Activated effector memory CD4-positive, alpha-beta T cell treated with Interleukin-2 at 50 U/mL for 16 hours (primary cell): ENCODE measurements around the gene SPRED3.

Experiments
- DNase-seq: peaks from one replicate; pipeline ENCODE4 v3.0.0-alpha.2; 2020

Gene SPRED3

DNA sequence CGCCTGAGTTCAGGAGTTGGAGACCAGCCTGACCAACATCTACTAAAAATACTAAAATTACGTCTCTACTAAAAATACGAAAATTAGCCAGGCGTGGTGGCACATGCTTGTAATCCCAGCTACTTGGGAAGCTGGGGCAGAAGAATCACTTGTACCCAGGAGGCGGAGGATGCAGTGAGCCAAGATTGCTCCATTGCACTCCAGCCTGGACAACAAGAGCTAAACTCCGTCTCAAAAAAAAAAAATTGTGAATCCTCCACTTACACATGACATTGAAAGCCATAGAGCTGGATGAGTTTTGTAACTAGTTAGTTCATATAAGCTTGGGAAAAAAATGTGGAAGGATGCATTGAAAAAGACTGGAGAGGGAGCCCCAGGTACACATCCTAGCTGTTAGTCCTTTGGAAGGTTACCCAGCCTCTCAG lies 14.6 kb upstream of the SPRED3 start:
- DNase-seq: no peak

DNA sequence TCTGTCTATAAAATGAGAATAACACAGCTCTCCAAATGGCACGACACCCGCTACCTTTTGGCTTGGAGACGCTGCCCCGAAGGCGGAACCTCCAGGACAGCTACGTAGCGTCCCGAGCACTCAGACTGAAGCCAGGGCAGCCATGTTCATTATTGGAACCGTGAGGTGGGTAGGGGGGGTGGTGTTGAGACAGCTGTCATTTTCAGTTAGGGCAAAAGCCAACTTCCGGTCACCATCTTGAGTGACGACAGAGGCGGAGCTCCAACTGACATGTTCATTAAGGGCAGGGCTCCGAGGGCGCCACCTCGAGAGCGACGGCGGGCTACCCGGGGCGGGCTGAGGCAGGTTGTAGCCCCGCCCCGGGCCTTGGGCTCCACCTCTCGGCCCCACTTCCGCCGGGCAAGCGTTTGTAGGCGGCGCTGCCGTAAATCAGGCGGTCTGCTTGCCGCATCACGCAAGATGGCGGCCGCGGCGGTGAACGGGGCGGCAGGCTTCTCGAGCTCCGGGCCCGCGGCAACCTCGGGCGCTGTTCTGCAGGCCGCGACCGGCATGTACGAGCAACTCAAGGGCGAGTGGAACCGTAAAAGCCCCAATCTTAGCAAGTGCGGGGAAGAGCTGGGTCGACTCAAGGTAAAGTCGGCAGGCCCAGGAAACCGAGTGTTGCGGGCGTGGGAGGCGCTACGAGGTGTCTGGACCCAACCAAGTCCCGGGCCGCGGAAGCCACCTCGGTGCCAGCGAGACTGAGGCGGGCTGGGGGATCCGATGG lies 14.0 kb upstream of the SPRED3 start, which contains the start of gene PSMD8:
Gene PSMD8, plus strand, starts transcription at position 240 of the 766 bp plus-strand sequence. Its CDS starts 31 bp downstream, at position 271.
- DNase-seq: peak; percentile 98

DNA sequence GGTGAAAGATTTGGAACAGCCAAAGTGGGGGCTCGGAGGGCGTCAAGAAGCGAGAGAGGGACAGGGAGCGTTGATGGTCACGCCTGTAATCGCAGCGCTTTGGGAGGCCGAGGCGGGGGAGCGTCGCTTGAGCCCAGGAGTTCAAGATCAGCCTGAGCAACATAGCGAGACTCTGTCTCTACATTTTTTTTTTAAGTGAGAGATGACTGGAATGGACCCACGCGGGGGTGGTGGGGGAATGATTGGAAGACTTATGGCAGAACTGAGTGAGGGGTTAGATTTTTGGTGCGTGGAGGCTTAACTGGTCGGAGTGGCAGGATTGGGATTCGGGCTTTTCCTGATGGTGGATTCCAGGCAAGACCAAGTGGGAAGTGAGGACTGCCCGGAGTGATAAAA lies 13.4 kb upstream of the SPRED3 start:
- DNase-seq: no peak

DNA sequence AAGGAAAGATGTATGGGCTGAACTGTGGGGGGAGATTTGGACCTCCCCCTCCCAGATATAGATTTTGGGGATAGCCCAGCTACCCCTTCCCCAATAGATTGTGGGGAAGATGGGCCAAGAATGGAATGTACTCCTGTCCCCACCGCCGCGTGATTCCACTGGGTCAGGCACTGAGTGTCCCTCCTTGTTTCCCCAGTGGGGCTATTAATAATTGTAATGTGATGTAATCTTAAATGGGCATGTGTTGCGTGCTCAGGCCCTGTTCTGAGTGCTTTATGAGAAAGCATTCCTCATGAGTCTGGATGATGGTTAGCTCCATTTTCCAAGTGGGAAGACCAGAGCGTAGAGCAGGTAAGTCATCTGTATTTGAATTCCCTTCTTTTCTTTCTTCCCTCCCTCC lies 12.7 kb upstream of the SPRED3 start:
- no peak for DNase-seq

DNA sequence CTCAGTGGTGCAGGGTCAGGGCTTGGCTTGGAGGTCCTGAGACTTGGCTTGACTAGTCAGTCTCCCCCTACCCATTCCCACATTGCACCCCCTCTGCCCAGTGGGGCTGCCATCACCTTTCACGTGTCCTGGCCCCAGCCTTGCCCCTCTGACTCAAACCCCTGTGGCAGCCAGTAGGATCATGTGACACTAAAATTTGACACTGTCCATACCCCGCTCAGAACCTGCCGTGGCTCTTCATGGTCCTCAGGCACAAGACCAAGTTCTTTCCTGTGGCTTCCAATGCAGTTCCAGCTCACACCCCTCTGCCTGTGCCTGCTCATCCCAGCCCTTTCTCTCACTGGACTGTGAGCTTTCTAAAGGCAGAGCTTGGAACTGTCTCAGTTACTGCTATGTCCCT lies 11.9 kb upstream of the SPRED3 start:
- DNase-seq: no peak

DNA sequence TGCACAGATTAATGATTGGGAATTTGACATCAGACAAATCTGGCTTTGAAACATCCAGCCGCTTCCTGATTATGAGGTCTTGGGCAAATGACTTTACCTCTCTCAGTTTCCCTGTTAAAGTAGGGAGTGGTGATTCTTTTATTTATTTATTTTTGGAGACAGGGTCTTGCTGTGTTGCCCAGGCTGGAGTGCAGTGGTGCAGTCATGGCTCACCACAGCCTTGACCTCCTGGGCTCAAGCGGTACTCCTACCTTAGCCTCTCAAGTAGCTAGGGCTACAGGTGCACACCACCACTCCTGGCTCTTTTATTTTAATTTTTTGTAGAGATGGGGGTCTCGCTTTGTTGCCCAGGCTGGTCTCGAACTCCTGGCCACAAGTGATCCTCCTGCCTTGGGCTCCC lies 11.4 kb upstream of the SPRED3 start:
- DNase-seq: no peak

DNA sequence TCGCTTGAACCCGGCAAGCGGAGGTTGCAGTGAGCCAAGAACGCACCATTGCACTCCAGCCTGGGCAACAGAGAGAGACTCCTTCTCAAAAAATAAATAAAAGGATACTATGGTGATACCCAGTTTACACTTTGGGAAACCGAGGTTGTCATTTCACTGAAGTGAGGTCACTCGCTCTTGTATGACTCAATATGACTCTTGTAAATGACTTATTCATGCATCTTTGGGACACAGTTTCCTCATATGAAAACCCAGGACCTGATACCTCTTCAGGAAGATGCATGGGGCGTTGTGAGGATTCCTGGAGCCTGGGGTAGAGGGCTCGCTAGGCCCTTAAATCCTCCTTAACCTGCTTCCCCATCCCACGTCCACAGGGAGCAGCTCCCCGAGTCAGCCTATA lies 9.6 kb upstream of the SPRED3 start:
- DNase-seq: no peak

DNA sequence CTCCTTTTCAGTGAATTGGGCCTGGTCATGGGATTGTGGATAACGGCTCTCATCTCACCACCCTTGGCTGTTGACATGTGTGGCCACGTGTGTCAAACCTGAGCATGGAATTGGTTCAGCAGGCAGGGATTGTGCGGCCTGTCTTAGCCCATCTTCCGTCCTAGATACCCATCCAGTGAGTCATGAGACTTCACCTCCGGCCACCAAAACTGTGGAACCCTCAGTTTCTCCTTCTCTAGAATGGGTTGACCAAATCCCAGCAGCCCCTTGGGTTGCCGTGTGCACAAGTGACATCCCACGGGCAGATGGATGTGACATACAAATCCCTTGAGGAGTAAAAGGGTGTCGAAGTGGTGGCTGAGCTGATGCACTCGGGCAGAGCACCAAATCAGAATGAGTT lies 7.4 kb upstream of the SPRED3 start:
- no peak for DNase-seq

DNA sequence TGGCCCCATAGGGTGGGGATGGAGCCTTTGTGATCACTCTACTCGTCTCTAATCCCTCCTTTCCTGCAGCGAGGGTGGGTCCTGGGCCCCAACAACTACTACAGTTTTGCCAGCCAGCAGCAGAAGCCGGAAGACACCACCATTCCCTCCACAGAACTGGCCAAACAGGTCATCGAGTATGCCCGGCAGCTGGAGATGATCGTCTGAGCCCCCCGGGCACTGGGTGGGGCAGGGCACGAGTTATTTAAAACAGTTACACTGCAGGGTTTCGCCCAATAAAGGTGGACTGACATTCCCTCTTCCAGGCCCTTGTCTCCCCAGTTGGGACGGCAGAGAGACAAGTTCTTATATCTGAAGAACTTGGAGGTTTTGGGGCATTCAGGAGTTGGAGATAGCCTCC lies 5.3 kb upstream of the SPRED3 start:
- DNase-seq: no peak

DNA sequence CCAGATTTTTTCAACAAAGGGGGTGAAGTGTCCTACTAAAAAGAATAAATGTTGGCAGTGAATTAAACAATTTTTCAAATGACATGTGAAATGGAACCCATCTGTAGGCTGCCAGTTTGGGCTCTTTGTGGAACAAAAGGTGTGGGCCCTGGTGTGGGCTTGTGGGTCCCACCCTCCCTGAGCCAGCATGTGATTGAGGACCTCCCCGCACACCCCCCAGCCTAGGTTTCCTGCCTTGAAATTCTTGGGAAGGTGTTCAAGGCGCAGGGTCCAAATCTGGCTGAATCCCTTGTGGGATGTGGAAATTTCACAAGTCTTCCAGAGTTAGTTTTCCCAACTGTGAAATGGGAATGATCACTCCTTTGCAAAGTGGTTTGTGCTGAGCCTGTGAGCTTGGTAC lies 4.8 kb upstream of the SPRED3 start:
- DNase-seq: no peak

DNA sequence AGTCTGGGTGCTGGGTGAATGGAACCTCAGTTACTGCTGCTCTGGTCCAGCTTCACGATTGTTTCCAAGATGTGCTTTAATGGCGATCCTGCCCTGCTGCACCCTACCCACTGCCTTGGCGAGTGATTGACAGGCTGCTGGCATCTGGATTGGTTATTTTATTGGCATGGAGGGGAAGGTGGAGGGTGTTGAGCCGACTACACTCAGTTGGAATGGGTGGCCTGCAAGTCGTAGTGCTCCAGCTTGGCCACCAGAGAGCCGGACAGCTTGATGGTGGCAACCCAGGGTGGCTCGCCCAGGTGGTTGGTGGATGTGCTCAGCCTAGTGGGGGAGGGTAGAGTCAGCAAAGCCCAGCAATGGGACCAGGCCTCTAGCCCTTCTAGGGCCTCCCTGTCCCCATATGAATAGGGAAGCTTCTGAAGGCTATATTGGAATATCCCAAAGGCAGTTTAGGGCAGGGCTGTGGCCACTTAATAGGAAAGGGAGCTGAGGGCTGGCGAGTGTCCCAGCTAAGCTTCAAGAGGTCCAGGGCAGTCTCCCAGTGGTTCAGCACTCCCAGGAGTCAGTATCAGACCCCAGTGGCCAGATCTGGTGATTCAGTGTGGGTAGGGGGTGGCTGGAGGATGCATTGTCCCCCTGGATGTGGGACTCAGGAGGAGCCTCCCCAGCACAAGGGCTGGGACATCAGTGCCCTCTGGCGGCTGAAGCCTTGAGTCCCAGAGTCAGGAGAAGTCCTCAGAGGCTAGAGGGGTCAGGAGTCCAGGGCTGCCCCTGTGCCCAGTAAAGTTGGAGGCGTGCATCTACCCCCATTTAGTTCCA lies 4.1 kb upstream of the SPRED3 start:
- no peak for DNase-seq

DNA sequence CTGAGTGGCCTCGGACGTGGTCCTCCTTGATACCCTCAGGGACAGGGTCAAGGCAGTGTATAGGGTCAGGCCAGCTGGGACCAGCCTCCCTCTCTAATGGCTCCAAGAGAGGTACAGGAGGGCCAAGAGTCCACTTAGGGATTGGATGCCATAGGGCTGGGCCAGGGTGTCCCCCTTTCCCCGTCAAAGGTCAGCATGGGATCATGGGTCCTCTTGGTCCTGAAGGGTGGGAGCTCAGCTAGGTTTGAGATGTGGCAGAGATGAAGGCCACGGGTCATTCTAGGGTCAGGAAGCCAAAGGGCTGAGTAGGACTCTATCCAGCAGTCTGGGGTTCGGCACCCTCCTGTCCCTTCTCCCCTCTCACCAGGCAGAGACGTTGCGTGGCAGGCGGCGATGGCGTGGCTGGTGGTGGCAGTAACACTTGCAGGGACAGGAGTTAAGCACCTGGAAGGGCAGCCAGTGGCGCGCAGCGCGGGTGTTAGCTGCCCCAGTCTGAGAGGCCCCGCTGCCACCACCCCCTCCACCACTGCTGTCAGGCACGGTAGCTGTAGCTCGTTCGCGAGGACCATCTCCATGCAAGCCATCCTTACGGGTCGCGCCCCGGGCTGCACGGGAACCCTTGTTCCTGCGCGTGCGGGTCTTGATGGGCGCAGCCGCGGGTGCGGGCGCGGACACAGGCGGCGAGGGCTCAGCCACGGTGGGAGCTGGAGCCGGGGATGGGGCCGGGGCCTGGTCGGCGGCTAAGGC lies 3.3 kb upstream of the SPRED3 start:
- no peak for DNase-seq

DNA sequence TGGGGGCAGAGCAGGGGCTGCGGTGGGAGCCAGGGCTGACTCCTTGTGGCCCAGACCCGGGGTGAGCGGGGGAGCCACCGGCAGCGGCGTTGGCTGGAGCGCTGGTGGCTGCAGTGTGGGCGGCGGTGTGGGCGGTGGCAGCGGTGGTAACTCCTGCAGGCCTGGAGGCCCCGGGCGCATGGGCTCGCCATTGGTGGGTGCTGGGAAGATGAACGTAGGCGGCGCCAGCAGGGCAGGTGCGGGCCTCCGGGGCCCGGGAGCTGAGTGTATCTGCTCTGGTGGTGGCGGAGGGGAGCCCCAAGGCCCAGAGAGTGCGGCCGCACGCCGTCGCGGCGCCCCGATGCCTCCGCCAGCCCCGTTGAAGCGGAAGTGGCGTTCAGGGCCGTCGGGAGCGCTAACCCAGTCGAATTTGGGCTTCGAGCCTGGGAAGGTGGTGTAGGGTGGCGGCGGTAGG lies 2.7 kb upstream of the SPRED3 start:
- no peak for DNase-seq

DNA sequence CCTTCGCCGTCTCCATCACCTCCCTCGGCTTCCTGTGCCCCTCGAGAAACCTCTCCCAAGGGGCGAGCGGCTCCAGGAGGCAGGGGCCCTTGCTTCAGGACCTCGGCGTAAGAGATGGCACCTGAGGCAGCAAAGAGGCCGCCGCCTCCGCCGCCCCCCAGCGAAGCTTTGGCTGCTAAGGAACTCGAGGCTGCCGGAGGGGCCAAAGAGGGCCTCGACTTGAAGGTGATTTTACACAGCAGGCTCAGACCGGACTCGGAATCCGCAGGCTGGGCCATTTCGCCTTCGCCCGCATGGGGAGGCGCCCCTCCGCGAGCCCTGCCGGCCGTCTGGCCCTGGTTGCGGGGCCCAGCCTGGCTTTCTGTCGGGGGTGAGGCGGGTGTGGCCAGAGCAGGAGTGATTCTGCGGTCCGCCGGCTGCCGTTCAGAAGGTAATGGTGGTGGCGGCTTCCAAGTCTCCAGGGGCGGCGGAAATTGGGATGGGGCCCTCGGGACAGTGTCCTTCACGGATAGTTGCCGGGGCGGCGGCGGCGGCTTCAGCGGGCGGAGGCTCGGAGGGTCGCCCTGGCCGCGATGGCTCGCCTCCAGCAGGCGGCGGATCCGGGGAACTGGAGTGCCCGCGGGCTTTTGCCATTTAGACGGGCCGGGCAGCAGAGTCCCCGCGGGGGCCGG lies 2.1 kb upstream of the SPRED3 start:
- no peak for DNase-seq

DNA sequence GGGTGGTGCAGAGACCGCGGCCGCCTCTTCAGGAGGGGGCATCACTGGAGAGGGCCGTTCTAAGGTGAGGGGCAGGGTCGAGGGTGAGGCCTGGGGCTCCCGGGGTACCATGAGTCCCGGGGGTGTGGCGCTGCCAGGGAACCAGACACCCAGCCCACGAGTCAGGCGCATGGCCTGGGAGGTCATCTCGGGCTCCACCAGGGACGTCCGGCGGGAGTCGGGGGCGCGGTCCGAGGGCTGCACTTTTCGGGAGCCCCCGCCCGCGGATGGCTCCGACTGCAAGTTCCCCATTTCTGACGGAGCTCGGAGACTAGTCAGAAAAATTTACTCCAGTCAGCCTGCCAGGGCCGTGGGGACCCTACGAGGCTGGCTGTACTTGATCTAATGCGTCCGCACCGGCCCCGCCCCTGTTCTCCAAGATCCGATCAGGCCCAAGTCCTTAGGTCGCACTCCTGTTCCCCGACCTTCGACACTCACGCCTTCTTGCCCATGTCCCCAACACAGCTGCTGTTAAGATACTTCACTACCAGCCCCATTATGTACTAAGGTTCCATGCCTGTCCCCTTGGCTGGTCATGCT lies 1.4 kb upstream of the SPRED3 start:
- DNase-seq: no peak

DNA sequence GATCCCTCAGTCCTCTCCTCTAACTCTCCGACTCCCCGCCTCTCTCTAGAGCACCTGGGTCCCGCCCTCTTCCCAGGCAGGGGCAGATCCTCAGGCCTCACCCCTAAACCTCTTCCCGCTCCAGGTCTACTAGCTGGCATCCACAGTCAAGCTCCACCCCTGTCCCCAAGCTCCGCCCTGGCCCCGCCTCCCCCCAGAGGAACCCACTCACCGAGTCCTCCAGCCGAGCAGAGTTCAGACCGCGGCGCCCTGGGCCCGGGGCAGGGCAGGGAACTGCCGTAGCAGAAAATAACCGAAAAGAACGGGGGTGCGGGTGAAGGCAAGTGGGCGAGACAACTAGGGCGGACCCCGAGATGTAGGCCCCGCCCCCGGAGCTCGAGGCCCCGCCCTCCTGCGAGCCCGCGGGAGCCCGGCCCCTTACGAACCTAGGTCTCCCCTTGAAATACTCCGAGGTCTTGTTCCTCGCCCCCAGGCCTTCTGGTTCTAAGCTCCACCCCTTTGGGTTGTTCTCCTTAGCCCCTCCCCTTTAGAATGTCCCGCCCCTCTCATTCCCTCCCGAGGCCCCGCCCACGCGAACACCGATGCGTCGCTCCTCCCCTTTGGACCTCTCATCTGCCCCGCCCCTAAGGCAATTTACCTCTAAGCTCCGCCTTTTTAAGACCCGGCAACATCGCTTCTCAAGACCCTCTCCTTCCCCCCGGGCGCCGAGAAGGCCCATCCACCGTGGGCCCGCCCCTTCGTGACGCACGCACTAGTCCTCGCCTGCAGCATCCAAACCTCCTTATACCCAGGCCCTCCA lies 748 bp upstream of the SPRED3 start, which contains the start of gene GGN:
Gene GGN, minus strand, starts transcription at position 485 of the 799 bp plus-strand sequence. CDS start 773 bp downstream, outside the sequence.
- DNase-seq: peak; percentile 68

DNA sequence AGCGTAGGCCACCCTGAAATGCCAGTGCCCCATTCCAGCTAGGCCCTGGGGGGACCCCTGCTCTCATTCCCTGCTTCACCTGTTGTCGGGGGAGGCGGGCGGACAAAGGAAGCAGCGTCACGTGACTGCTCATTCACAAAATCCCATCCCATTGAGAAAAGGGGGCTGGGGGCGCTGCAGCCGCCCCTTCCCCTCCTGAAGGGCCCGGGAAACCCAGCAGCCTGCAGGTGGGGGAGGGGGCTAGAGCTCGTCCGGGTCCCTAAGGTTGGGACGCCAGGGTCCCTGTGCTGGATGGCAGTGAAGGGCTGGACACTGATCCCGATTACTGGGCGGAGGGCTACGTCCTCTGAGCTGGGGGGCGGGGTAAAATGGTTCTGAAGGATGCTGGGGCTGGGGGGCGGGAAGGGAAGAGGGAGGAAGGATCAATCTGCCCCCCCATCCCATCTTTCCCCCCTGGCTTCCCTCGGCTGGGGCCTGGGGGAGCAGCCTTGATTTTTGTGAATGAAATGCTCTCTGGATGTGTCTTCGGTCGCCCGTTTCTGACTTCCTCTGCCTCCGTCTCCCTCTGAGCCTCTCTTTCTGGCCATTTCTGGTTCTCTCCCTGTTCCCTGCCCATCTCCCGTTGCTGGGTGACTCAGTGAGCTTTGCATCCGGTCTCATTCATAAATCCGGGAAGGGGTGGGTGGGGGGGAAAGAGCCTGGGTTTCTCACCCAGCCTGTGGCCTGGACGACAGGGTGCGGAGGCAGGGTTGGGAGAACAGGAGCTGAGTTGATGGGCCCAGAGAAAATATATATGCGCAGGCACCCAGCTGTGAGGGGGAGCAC lies 816 bp downstream of the SPRED3 start:
- DNase-seq: no peak

DNA sequence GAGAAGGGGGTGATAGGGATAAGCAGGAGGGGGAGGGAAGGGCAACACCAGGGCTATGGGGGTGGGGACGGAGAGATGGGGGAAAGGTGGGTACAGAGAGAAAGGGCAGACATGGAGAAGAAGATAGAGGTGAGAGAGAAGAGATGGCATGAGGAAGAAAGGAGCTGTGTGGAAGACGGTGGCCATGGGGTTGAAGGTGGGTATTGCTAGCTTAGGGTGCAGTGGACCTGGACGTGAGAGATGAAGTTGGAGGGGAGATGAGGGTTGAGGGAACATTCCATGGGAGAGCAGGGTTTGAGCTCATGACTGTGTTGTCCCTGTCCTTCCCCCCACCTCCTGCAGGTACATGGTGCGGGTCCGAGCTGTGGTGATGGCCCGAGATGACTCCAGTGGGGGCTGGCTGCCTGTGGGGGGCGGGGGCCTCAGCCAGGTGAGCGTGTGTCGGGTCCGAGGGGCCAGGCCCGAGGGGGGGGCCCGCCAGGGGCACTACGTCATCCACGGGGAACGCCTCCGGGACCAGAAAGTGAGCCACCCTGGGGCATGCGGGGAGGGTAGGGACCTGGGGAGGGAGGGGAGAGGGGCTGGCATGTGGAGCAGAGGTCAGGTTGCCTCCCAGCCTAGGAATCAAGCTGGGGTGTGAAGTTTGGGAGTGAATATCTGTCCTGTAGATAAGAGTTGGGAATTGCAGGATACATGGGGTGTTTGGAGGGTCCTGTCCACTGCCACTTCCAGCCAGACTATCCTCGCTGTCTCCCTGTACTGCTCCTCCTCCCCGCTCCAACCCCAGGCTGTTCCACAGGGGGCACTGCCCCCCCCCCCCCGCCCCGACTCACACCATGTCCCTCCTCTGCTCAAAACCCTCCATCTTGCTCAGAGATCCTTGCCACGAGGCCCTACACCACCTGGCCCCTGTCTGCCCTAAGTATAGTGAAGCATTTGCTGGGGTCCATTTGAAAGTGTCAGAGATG lies 1.7 kb downstream of the SPRED3 start:
- no peak for DNase-seq

DNA sequence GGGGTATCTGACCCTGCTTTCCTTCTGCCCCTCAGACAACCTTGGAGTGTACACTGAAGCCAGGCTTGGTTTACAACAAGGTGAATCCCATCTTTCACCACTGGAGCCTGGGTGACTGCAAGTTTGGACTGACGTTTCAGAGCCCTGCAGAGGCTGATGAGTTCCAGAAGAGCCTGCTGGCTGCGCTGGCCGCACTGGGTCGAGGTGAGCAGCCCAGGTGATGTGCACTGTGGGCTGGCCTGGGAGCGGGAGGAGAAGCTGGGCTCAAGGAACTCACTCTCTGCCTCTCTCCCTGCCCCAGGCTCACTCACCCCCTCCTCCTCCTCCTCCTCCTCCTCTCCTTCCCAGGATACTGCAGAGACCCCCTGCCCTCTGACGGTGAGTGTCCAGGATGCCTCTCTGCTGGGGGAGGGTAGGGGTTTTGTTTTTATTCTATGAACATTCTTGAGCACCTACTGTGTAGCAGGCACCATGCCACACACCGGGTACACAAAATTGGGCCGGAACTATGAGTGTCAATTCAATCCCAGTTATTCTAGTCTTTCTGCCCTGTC lies 3.5 kb downstream of the SPRED3 start:
- no peak for DNase-seq
